Astrocyte of the spinal cord (primary cell): Measurements from ENCODE around the gene PTPMT1.

ENCODE experiments used
- DNase-seq: peaks from one replicate; pipeline ENCODE4 v3.0.0; 2011; ENCODE audit warnings: low read depth, low spot score
- H3K4me3 ChIP-seq: 2 replicates; pipeline ENCODE4 v1.5.1; 2011; ENCODE audit warnings: low read depth, mild to moderate bottlenecking, low read length, moderate library complexity
- CTCF ChIP-seq: IDR thresholded peaks from 2 replicates; pipeline ENCODE4 v1.5.1; 2012; ENCODE audit warnings: low read depth, mild to moderate bottlenecking, low read length, inconsistent platforms
- in situ Hi-C: cut with HindIII; loops from 2 replicates; pipeline ENCODE4 v1.10.0; 2017; ENCODE audit warnings: low sequenced_read_pairs

Gene PTPMT1

GRCh38 chr11:47570651-47571356 lies 5.4 kb downstream of the PTPMT1 start:
- in situ Hi-C loops = no loop called here
- DNase-seq = no peak
- no peak overlapping the region for H3K4me3 ChIP-seq
- TF ChIP-seq CTCF = no peak

- TF ChIP-seq CTCF = no peak
- H3K4me3 ChIP-seq = no peak overlapping the region
- no peak for DNase-seq
- in situ Hi-C loops = no loop called here
Observed at GRCh38 chr11:47571357-47571729, 5.9 kb downstream of the PTPMT1 start.

- in situ Hi-C loops = no loop called here
- DNase-seq = peak; percentile 29
- H3K4me3 ChIP-seq = no peak overlapping the region
- no peak for TF ChIP-seq CTCF
Observed at GRCh38 chr11:47571895-47572294, 6.5 kb downstream of the PTPMT1 start.

- in situ Hi-C loops = no loop called here
- TF ChIP-seq CTCF = no peak
- H3K4me3 ChIP-seq = no peak overlapping the region
- peak; percentile 33 for DNase-seq
Observed at GRCh38 chr11:47572715-47573255, 7.4 kb downstream of the PTPMT1 start.

- no peak overlapping the region for H3K4me3 ChIP-seq
- in situ Hi-C loops = no loop called here
- no peak for TF ChIP-seq CTCF
- DNase-seq = no peak
Observed at GRCh38 chr11:47573321-47573720, 7.9 kb downstream of the PTPMT1 start.

GRCh38 chr11:47577460-47578041 lies 12.2 kb downstream of the PTPMT1 start:
- TF ChIP-seq CTCF = no peak
- DNase-seq = no peak
- no peak overlapping the region for H3K4me3 ChIP-seq
- in situ Hi-C loops = no loop called here
